Measurements from ENCODE around the gene CD6.

DNA sequence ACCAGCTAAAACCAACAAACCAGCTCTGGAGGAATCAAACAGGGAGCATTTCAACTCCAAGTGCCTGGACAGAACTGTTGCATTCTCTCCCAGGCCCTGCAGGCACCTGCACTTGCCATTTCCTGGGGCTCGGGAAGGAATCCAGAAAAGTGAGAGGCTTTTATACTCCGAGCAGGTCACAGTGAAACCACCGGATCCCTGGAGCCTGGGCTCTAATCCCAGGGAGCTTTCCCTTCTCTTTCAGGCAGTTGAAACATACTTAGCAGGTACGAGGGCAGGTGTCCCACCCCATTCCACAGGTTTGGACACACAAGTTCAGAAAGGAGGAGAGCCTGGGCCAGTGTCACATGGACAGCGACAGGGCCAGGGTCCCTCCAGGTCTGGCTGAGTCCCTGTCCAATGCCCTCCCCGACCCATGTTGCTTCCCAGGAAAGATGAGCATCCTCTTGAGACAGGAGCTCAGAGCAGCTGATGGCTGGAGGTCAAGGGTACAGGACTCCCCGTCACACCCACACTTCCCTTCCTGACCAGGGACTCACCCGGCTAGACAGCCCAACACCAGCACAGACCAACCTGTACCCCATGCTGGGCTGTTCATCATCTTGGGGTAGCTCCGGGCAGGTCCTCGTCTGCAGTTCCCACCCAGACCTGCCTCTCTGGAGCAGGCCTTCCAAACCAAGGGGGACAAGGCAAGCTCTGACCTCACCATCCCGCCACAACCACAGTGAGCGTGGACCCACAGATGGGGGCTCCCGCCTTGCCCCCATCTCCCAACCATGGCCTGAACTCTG, 80.9 kb downstream of the CD6 start:
- no peak for TF ChIP-seq ZNF132 (tag by site-specific recombination; IDR thresholded peaks at IDR 0.05; ENCODE audit: borderline replicate concordance)
- no peak for TF ChIP-seq CTCF (tag by site-specific recombination; IDR thresholded peaks at IDR 0.05)
- no peak for TF ChIP-seq ZBTB7A (tag by site-specific recombination; IDR thresholded peaks at IDR 0.05; ENCODE audit: low read depth)
- TF ChIP-seq MYNN (tag by site-specific recombination; IDR thresholded peaks at IDR 0.05; ENCODE audit: borderline replicate concordance): no peak

Data from HEK293 (cell line).